Fibroblast of lung (primary cell): ENCODE results near the gene SLC6A4.

Source experiments
- EZH2 ChIP-seq: IDR thresholded peaks from 2 replicates; pipeline ENCODE4 v1.5.1; 2012; ENCODE audit warnings: low read length, control low read depth, mild to moderate bottlenecking; ENCODE audit errors: missing control alignments
- TF ChIP-seq, protein P1 (sequence below), 2 donors: IDR thresholded peaks in 1 of 2; conservative IDR thresholded peaks in 1 of 2; 1 replicate in 1 of 2; 2 replicates in 1 of 2; pipeline ENCODE4 v1.5.1; 2011 to 2012; ENCODE audit warnings: low read length in 2 of 2, control low read depth in 1 of 2, inconsistent platforms in 1 of 2, low read depth in 1 of 2, mild to moderate bottlenecking in 1 of 2

DNA sequence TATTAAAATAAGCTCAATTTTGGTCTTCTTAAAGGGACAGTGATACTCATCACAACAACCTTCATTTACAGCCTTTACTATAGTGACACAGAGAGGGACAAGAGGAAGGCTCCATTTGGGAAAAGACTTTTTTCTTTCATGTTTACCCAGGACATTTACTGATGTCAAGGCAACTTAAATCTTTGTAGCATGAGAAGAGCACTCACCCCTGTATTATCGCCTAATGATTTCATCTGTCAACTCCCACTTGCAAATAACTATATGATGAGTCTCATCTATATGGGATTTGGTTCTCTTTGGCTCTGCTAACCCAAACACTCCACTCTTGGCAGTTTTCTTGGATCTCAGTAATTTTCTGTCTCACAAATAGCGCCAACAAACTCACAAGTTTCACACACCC, 32.1 kb upstream of the SLC6A4 start:
- TF ChIP-seq, protein P1, sequence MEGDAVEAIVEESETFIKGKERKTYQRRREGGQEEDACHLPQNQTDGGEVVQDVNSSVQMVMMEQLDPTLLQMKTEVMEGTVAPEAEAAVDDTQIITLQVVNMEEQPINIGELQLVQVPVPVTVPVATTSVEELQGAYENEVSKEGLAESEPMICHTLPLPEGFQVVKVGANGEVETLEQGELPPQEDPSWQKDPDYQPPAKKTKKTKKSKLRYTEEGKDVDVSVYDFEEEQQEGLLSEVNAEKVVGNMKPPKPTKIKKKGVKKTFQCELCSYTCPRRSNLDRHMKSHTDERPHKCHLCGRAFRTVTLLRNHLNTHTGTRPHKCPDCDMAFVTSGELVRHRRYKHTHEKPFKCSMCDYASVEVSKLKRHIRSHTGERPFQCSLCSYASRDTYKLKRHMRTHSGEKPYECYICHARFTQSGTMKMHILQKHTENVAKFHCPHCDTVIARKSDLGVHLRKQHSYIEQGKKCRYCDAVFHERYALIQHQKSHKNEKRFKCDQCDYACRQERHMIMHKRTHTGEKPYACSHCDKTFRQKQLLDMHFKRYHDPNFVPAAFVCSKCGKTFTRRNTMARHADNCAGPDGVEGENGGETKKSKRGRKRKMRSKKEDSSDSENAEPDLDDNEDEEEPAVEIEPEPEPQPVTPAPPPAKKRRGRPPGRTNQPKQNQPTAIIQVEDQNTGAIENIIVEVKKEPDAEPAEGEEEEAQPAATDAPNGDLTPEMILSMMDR (conservative IDR thresholded peaks at IDR 0.05 in 1 of 2, IDR thresholded peaks at IDR 0.05 in 1 of 2; ENCODE audit: low read depth in 1 of 2, low read length in 2 of 2) = no peak
- TF ChIP-seq EZH2 = no peak
